Mesothelial cell of epicardium (in vitro differentiated cells): ENCODE results near the gene MED31. TPM values are rescaled to one million over a fixed set of nuclear protein-coding genes. Genes with fewer than 3 reads are reported as not detected.

Experiments
- DNase-seq, 2 experiments: peaks; one replicate each; pipeline ENCODE4 v3.0.0; 2021; ENCODE audit warnings: low spot score in 2 of 2; ENCODE audit not compliant: unreplicated experiment in 2 of 2
- H3K27ac Mint-ChIP-seq: 2 replicates; pipeline ENCODE4 v1.8.0; 2021; ENCODE audit warnings: mixed read lengths
- H3K27me3 Mint-ChIP-seq: 2 replicates; pipeline ENCODE4 v1.8.0; 2021; ENCODE audit warnings: low read depth, mixed read lengths
- H3K36me3 Mint-ChIP-seq: 2 replicates; pipeline ENCODE4 v1.8.0; 2021; ENCODE audit warnings: mixed read lengths
- H3K4me1 Mint-ChIP-seq: 2 replicates; pipeline ENCODE4 v1.8.0; 2021; ENCODE audit warnings: mixed read lengths
- H3K4me3 Mint-ChIP-seq: 2 replicates; pipeline ENCODE4 v1.8.0; 2021; ENCODE audit warnings: mild to moderate bottlenecking, moderate library complexity, mixed read lengths
- H3K9me3 Mint-ChIP-seq: 2 replicates; pipeline ENCODE4 v1.8.0; 2021; ENCODE audit warnings: mixed read lengths
- CTCF ChIP-seq: fragments of 200-600 bp; sonication (generic); IDR thresholded peaks from one replicate; pipeline ENCODE4 v1.5.0; 2021; ENCODE audit warnings: antibody characterized with exemption; ENCODE audit not compliant: unreplicated experiment
- total RNA-seq: library from RNA; stranded (reverse); gene quantifications from 3 replicates; pipeline ENCODE4 v1.2.1, GENCODE V29; 2021

The MED31 gene
- total RNA-seq, 1 donor from 2014 or later, result 12.1 TPM

- Mint-ChIP-seq H3K4me1 (peaks cover 28% of the 10 kb centered on the region), H3K27me3 (no peaks in the 10 kb centered on the region), H3K4me3 (peak within 1 kb of the TSS; percentile 96), H3K36me3 (peaks cover 4% of the 10 kb centered on the region), H3K27ac (peak within 1 kb of the TSS; percentile 99), H3K9me3 (no peaks in the 10 kb centered on the region)
- peak; percentile 84 to 91 for DNase-seq
- no peak for TF ChIP-seq CTCF
These were observed 10.7 kb downstream of the MED31 start, which contains the start of the genes KIAA0753 and TXNDC17 for GRCh38 chr17:6640536-6641246. KIAA0753 (minus strand) TSS chr17:6640711; CDS start chr17:6635103, 5,608 bp downstream. TXNDC17 (plus strand) TSS chr17:6641060; CDS start chr17:6641083, 23 bp downstream.

- H3K27me3 Mint-ChIP-seq, result no peaks in the 10 kb centered on the region
- H3K36me3 Mint-ChIP-seq, result peaks cover 5% of the 10 kb centered on the region
- peak in 1 of 2 experiments; percentile 64 for DNase-seq
- H3K4me3 Mint-ChIP-seq, result peak overlapping the region; percentile 96
- peak overlapping the region; percentile 99 for H3K27ac Mint-ChIP-seq
- H3K4me1 Mint-ChIP-seq, result peaks cover 28% of the 10 kb centered on the region
- no peaks in the 10 kb centered on the region for H3K9me3 Mint-ChIP-seq
- no peak for TF ChIP-seq CTCF
These were observed 11.5 kb downstream of the MED31 start for GRCh38 chr17:6639586-6640535.

GRCh38 chr17:6639014-6639585, 12.3 kb downstream of the MED31 start:
- no peak for DNase-seq
- H3K27ac Mint-ChIP-seq, result peak overlapping the region; percentile 99
- TF ChIP-seq CTCF, result no peak
- peaks cover 28% of the 10 kb centered on the region for H3K4me1 Mint-ChIP-seq
- H3K4me3 Mint-ChIP-seq, result peak overlapping the region; percentile 96
- peaks cover 7% of the 10 kb centered on the region for H3K36me3 Mint-ChIP-seq
- no peaks in the 10 kb centered on the region for H3K9me3 Mint-ChIP-seq
- no peaks in the 10 kb centered on the region for H3K27me3 Mint-ChIP-seq

GRCh38 chr17:6638046-6638908, 13.1 kb downstream of the MED31 start:
- TF ChIP-seq CTCF, result no peak
- Mint-ChIP-seq H3K27ac (peak overlapping the region; percentile 26), H3K9me3 (peaks cover 5% of the 10 kb centered on the region), H3K36me3 (peaks cover 14% of the 10 kb centered on the region), H3K27me3 (no peaks in the 10 kb centered on the region), H3K4me1 (peaks cover 28% of the 10 kb centered on the region), H3K4me3 (peak overlapping the region; percentile 96)
- DNase-seq, result no peak

- Mint-ChIP-seq H3K27ac (no peak overlapping the region), H3K27me3 (no peaks in the 10 kb centered on the region), H3K36me3 (peaks cover 21% of the 10 kb centered on the region), H3K9me3 (peaks cover 10% of the 10 kb centered on the region), H3K4me1 (peaks cover 26% of the 10 kb centered on the region), H3K4me3 (no peak overlapping the region)
- DNase-seq, result no peak
- no peak for TF ChIP-seq CTCF
These were observed 14.0 kb downstream of the MED31 start for GRCh38 chr17:6637458-6637840.
